Stimulated activated CD4-positive, alpha-beta T cell treated with anti-CD3 and anti-CD28 coated beads, Interleukin-1b, Interleukin-23, amount 100 ng/mL, for 24 hours (primary cell): ENCODE results near the gene ZNF93.
A peak's percentile ranks its signal among the peaks of the same experiment; 100 is the strongest.
"Not testable (repeated sequence)": the region's sequence is repeated elsewhere in the genome, so short reads cannot be mapped to it uniquely, and the experiment has no call there.

Experiments used
- DNase-seq, 4 experiments: peaks; one replicate each; pipeline ENCODE4 v3.0.0-alpha.2; 2020; ENCODE audit warnings: low read depth in 4 of 4, low spot score in 1 of 4

The ZNF93 gene

GRCh38 chr19:19937403-19937802, 36.7 kb downstream of the ZNF93 start:
- no peak for DNase-seq

- DNase-seq, result no peak
Observed at GRCh38 chr19:19938449-19938848, 37.7 kb downstream of the ZNF93 start.

DNA sequence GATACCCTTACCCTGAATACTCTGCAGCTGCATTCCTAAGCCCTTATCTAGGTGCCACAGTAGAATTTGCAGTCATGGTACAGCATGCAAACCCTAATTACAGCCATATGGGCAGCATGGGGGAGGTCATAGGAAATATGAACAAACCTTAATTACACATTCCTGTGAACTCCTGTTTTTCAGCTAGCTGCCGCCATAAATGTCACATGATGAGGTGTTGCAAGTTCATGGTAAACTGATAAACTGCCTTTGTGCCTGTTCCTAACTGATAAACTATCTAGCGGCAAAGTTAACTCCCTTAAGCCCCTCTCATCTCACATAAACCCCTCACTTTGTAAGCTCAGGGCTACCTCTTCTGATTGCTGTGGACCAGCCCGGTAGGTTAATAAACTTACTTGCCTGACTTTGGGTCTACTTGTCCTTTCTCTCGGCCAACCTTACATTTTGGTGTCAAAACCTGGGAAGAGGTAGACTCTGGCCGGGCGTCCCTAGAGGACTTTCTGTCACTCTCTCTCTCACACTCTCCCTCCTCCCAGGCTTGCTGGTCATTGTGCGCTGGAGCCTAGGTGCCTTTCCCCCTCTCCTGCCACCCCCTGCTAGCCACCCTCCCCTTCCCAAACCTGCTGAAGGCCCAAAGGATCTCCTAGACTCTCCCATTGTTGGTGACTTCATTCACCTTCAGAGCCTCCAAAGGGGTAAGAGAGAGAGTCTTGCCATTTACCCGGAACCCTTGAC, 43.3 kb downstream of the ZNF93 start:
- no peak for DNase-seq

DNA sequence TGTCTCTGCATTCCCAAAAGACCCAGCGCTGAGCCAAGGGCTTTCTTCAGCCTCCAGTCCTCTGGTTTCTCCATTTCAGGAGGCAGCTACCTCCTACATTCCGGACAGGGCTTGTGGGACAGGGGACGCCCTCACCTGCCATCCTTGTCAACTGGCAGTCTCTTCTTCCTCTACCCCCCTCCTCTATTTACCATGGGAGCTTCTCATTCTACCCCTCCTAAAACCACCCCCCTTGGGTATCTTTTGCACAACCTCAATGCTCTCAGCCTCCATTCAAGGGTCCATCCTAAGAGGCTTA, 43.8 kb downstream of the ZNF93 start:
- no peak for DNase-seq

DNA sequence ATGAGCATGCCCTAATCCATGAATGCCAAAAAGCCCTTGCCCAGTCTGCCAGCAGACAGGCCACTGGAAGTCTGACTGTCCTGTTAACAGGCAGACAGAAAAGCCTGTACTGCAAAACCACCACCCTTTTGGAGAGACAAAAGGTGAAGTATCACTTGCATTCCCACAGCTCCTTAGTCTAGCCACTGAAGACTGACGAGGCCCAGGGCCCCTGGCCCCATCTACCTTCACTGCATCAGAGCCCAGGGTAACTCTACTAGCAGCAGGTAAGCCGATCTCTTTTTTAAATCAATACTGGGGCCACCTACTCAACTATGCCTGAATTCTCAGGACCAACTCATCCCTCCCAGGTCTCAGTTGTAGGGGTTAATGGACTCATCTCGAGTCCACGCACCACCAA, 45.5 kb downstream of the ZNF93 start:
- no peak for DNase-seq

DNA sequence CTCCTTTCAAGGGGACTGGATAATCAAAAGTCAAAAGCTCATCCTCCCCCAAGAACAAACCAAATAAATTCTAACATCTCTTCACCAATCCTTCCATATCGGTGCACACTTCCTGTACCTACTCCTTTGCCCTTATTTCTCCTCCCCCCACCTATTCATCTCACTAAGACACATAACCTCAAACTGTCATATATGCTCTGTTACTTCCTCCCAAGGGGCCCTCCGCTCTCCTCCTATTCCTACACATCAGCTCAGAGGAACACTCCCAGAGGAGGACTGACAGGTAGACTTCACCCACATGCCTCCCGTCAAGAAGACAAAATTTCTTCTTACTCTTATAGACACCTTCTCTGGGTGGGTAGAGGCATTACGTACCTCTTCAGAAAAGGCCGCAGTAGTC, 48.1 kb downstream of the ZNF93 start:
- no peak for DNase-seq

DNA sequence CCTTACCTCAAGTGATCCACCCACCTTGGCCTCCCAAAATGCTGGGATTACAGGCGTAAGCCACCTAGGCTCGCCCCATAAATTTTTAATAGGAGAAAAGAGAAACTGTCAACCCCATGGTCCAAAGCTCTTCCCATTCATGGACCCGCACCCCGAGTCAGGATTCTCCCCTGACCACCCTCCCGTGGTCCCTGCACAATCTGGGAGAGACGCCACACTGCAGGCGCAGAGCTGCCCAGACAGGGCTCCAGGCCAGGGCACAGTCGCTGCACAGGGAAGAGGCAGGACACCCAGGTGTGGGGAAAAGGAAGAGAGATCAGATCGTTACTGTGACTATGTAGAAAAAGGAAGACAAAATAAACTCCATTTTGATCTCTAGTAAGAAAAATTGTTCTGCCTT, 54.5 kb downstream of the ZNF93 start:
- no peak for DNase-seq

GRCh38 chr19:19956434-19957075, 55.8 kb downstream of the ZNF93 start:
- DNase-seq, result no peak

DNA sequence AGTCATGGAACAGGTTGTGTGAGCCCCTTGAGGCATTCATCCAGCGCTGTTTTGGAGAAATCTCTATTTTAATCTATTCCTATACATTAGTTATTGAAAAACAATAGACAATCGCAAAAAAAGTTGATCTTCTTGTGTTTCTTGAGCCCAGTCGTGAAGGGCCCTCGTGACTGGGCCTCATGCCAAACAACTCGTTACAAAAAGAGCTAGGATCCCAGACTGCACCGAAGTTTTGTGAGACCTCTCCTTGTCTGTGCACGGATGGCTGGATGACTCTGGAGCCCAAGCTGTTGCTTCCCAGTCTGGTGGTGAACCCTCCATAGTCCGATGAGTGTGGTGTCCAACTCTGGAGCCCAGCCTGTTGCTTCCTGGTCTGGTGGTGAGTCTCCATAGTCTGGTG, 57.0 kb downstream of the ZNF93 start:
- DNase-seq, result not testable (repeated sequence)

DNA sequence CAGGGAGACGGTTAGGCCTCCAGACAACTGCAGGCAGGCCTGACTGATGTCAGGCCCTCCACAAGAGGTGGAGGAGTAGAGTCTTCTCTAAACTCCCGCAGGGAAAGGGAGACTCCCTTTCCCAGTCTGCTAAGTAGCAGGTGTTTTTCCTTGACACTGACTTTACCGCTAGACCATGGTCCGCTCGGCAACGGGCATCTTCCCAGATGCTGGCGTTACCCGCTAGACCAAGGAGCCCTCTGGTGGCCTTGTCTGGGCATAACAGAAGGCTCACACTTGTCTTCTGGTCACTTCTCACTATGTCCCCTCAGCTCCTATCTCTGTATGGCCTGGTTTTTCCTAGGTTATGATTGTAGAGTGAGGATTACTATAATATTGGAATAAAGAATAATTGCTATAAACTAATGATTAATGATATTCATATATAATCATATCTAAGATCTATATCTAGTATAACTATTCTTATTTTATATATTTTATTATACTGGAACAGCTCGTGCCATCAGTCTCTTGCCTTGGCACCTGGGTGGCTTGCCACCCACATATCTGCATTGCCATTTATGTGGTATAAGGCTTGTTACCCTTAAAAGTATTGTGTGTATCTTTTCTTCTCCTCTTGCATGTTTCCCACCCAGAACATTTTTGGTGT, 58.5 kb downstream of the ZNF93 start:
- DNase-seq, result peak; percentile 30 to 44 (median 39)

GRCh38 chr19:19964416-19964815, 63.7 kb downstream of the ZNF93 start:
- no peak for DNase-seq

DNA sequence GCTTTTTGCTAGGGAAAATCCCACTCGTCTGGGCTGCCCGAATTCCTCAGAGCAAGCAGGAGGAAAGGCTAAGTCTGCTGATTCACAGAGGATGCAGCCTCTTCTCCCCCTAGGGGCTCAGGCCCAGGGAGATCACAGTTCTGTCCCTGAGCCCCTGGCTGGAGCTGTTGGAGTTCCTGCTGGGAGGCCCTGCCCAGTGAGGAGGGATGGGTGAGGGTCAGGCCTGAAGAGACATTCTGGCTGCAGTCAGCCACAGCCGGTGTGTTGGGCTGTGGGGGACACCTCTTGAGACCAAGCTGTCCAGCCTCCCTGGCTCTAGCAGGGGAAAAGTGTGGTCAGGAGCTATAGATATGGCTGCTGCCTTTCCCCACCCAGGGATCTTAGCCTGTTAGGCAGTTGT, 65.4 kb downstream of the ZNF93 start:
- not testable (repeated sequence) for DNase-seq

DNA sequence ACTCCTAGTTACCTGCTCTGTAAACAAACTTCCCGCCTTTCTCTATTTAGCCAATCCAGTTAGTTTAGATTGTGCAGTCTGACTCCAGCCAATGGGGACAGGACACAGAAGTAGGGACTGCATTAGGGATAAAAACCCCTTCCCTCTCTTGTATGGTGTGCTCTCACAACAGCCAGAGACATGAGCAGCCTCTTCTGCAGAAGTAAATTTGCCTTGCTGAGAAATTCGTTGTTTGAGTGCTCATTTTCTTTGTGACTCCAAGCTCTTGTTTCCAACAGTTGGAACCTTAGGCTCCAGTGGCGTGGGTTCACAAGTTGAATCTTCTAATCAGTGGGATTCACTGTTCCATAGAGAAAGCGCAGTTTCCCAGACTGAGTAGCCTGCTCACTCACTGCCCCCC, 66.1 kb downstream of the ZNF93 start:
- DNase-seq, result no peak
